Ascending aorta (tissue), 2 donors: ENCODE data around the gene ESRRB. TPM values are rescaled to one million over a fixed set of nuclear protein-coding genes. Genes with fewer than 3 reads are reported as not detected.

Experiments used
- DNase-seq, 2 donors: peaks; one replicate each; pipeline ENCODE4 v3.0.0-alpha.2; 2019; ENCODE audit warnings: low spot score in 2 of 2
- H3K27ac ChIP-seq, 2 donors: fragments of 200-600 bp; sonication (generic); one replicate each; pipeline ENCODE4 v1.5.1; 2016 to 2017; ENCODE audit warnings: mild to moderate bottlenecking in 1 of 2
- H3K27me3 ChIP-seq: fragments of 200-600 bp; sonication (generic); one replicate; pipeline ENCODE4 v1.5.1; 2017
- H3K36me3 ChIP-seq, 2 donors: fragments of 200-600 bp; sonication (generic); one replicate each; pipeline ENCODE4 v1.5.1; 2016
- H3K4me1 ChIP-seq, 2 donors: fragments of 200-600 bp; sonication (generic); one replicate each; pipeline ENCODE4 v1.5.1; 2016 to 2017; ENCODE audit warnings: mild to moderate bottlenecking in 1 of 2
- H3K4me3 ChIP-seq, 2 donors: fragments of 200-600 bp; sonication (generic); one replicate each; pipeline ENCODE4 v1.5.1; 2016 to 2017; ENCODE audit warnings: mild to moderate bottlenecking in 1 of 2
- H3K9me3 ChIP-seq, 2 donors: fragments of 200-600 bp; sonication (generic); one replicate each; pipeline ENCODE4 v1.5.1; 2016
- CTCF ChIP-seq, 3 experiments: fragments of 200-600 bp in 2 of 3; fragments of 450-650 bp in 1 of 3; sonication (generic) in 2 of 3; IDR thresholded peaks; one replicate each; pipeline ENCODE4 v1.5.1; 2016 to 2019; ENCODE audit warnings: antibody characterized with exemption in 3 of 3, mild to moderate bottlenecking in 1 of 3, moderate library complexity in 1 of 3
- intact Hi-C: fragments of 100-400 bp; cut with DNase I; formaldehyde crosslinking; loops from one replicate; pipeline ENCODE4 v1.15.1; 2023
- total RNA-seq: library from RNA; depleted of rRNA; stranded (reverse); fragments of >200 nt; gene quantifications from one replicate; pipeline ENCODE4 v1.1.0, GENCODE V29; 2016

Gene ESRRB
- total RNA-seq, 1 donor from 2014 or later: 1.6 TPM

DNA sequence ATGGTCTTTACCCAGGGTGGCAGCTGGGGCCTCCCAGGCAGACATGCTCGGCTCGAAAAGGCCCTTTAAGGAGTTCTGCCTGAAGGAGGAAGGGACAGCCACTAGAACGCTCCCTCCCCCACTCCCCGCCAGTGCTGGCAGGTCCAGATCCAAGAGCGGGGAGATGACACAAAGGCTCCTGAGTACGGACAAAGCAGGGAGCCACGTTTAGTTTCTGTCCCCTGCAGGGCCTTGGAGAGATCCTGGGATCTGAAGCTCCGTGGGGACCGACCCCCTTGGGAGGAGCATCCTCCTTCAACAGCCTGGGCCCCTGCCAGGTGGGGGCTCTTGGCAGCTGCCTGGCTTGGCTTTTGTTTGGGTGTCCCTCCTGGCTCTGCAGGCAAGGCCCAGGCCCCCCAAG, 89.7 kb downstream of the ESRRB start:
- no peaks in the 10 kb centered on the region for H3K27me3 ChIP-seq
- no peaks in the 10 kb centered on the region for H3K9me3 ChIP-seq
- H3K36me3 ChIP-seq: no peaks in the 10 kb centered on the region
- TF ChIP-seq CTCF (IDR thresholded peaks at IDR 0.05): no peak
- intact Hi-C loops: no loop called here
- no peak overlapping the region for H3K4me3 ChIP-seq
- no peak overlapping the region for H3K27ac ChIP-seq
- no peak for DNase-seq
- no peaks in the 10 kb centered on the region for H3K4me1 ChIP-seq

- H3K4me3 ChIP-seq: no peak overlapping the region
- H3K27me3 ChIP-seq: no peaks in the 10 kb centered on the region
- no peak for TF ChIP-seq CTCF (IDR thresholded peaks at IDR 0.05)
- H3K4me1 ChIP-seq: no peaks in the 10 kb centered on the region
- DNase-seq: no peak
- intact Hi-C loops: no loop called here
- H3K27ac ChIP-seq: no peak overlapping the region
- no peaks in the 10 kb centered on the region for H3K9me3 ChIP-seq
- H3K36me3 ChIP-seq: no peaks in the 10 kb centered on the region
Observed at GRCh38 chr14:76467711-76468155, 91.8 kb downstream of the ESRRB start.

DNA sequence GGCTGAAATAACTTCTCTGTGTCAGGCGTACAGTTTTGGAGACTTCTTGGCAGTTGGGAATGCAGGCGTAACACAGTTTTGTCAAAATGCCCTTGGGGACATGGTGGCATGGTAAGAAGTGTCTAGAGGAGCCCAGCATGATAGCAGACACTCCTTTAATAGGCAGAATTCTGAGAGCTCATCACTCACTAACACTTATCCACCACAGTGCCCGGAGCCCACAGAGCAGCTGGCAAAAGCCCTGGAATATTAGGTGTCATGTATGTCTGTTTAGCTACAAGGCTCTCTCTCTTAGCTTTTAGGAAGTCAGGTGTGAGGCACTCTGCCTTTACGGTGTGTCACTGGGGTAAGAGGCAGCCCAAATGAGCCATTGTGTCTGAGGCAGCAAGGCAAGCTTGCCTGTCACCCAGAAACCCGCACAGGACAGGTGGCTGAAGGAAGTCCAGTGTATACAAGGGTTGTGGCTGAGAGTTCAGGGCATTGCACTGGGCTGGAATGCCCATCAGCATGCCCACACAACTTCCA, 96.3 kb downstream of the ESRRB start:
- Histone ChIP-seq H3K27ac (no peak overlapping the region), H3K9me3 (no peaks in the 10 kb centered on the region), H3K4me3 (no peak overlapping the region), H3K27me3 (no peaks in the 10 kb centered on the region), H3K4me1 (no peaks in the 10 kb centered on the region), H3K36me3 (no peaks in the 10 kb centered on the region)
- TF ChIP-seq CTCF (IDR thresholded peaks at IDR 0.05): no peak
- intact Hi-C loops: no loop called here
- DNase-seq: no peak

- DNase-seq: no peak
- no peaks in the 10 kb centered on the region for H3K27me3 ChIP-seq
- H3K4me1 ChIP-seq: no peaks in the 10 kb centered on the region
- H3K9me3 ChIP-seq: no peaks in the 10 kb centered on the region
- peak overlapping the region; percentile 14 to 45 for H3K4me3 ChIP-seq
- H3K36me3 ChIP-seq: no peaks in the 10 kb centered on the region
- no peak overlapping the region for H3K27ac ChIP-seq
- intact Hi-C loops: no loop called here
- peak in 1 of 3 experiments; percentile 15 for TF ChIP-seq CTCF (IDR thresholded peaks at IDR 0.05)
Observed at GRCh38 chr14:76473481-76474263, 97.7 kb downstream of the ESRRB start.

GRCh38 chr14:76480426-76480825, 104.5 kb downstream of the ESRRB start:
- H3K9me3 ChIP-seq: no peaks in the 10 kb centered on the region
- DNase-seq: no peak

More at GRCh38 chr14:76480426-76480825, 104.5 kb downstream of the ESRRB start:
- intact Hi-C loops: no loop called here
- Histone ChIP-seq H3K36me3 (no peaks in the 10 kb centered on the region), H3K27me3 (no peaks in the 10 kb centered on the region), H3K4me1 (no peaks in the 10 kb centered on the region), H3K4me3 (no peak overlapping the region), H3K27ac (no peak overlapping the region)
- no peak for TF ChIP-seq CTCF (IDR thresholded peaks at IDR 0.05)
